Keratinocyte (primary cell): ENCODE data around the gene CACNG4. TPM values are rescaled to one million over a fixed set of nuclear protein-coding genes. Genes with fewer than 3 reads are reported as not detected.

Experiments
- DNase-seq: peaks from one replicate; pipeline ENCODE4 v3.0.0-alpha.2; 2011; ENCODE audit warnings: low read depth, missing footprints, low spot score
- FAIRE-seq: peaks from 2 replicates; lab custom pipeline; 2011; peaks lifted over from hg19 to GRCh38; lab: Jason Lieb, UNC
- H2AFZ ChIP-seq: 2 replicates; pipeline ENCODE4 v1.6.0; 2012; ENCODE audit warnings: low read length, control low read depth, inconsistent platforms; ENCODE audit not compliant: control insufficient read depth
- H3K27ac ChIP-seq: 2 replicates; pipeline ENCODE4 v1.5.1; 2011; ENCODE audit warnings: low read length; ENCODE audit not compliant: control insufficient read depth, insufficient read depth
- H3K27me3 ChIP-seq: 3 replicates; pipeline ENCODE4 v1.6.0; 2011; ENCODE audit warnings: low read length; ENCODE audit not compliant: control insufficient read depth, insufficient read depth; ENCODE audit errors: extremely low read depth
- H3K36me3 ChIP-seq, 2 experiments: 2 replicates in 1 of 2; 3 replicates in 1 of 2; pipeline ENCODE4 v1.5.1; 2011; ENCODE audit warnings: low read length in 2 of 2, mild to moderate bottlenecking in 1 of 2; ENCODE audit not compliant: control insufficient read depth in 2 of 2, insufficient read depth in 2 of 2; ENCODE audit errors: extremely low read depth in 1 of 2
- H3K4me1 ChIP-seq: 3 replicates; pipeline ENCODE4 v1.5.1; 2011; ENCODE audit warnings: low read length; ENCODE audit not compliant: control insufficient read depth, insufficient read depth; ENCODE audit errors: extremely low read depth
- H3K4me2 ChIP-seq: 3 replicates; pipeline ENCODE4 v1.6.0; 2011; ENCODE audit warnings: low read depth, low read length; ENCODE audit not compliant: control insufficient read depth, insufficient read depth; ENCODE audit errors: extremely low read depth
- H3K4me3 ChIP-seq, 3 experiments: fragments of 200-600 bp in 1 of 3; sonication (generic) in 1 of 3; 2 replicates in 2 of 3; 3 replicates in 1 of 3; pipeline ENCODE4 v1.5.1; 2011 to 2016; ENCODE audit warnings: low read length in 3 of 3, mild to moderate bottlenecking in 3 of 3, control low read depth in 2 of 3, inconsistent platforms in 1 of 3, low read depth in 1 of 3, mixed read lengths in 1 of 3, mixed run types in 1 of 3, moderate library complexity in 1 of 3; ENCODE audit not compliant: control insufficient read depth in 2 of 3, insufficient read depth in 2 of 3; ENCODE audit errors: extremely low read depth in 1 of 3
- H3K79me2 ChIP-seq: 2 replicates; pipeline ENCODE4 v1.6.0; 2012; ENCODE audit warnings: low read length; ENCODE audit not compliant: control insufficient read depth, insufficient read depth
- H3K9ac ChIP-seq: 3 replicates; pipeline ENCODE4 v1.6.0; 2011; ENCODE audit warnings: low read length; ENCODE audit not compliant: control insufficient read depth, insufficient read depth; ENCODE audit errors: extremely low read depth
- H3K9me1 ChIP-seq: 3 replicates; pipeline ENCODE4 v1.6.0; 2011; ENCODE audit warnings: low read length; ENCODE audit not compliant: control insufficient read depth, insufficient read depth; ENCODE audit errors: extremely low read depth
- H3K9me3 ChIP-seq: 2 replicates; pipeline ENCODE4 v1.5.1; 2012; ENCODE audit warnings: low read depth, low read length; ENCODE audit not compliant: control insufficient read depth
- H4K20me1 ChIP-seq: 3 replicates; pipeline ENCODE4 v1.6.0; 2011; ENCODE audit warnings: low read length; ENCODE audit not compliant: control insufficient read depth, insufficient read depth; ENCODE audit errors: extremely low read depth
- CTCF ChIP-seq, 3 experiments: IDR thresholded peaks in 1 of 3; conservative IDR thresholded peaks in 1 of 3; optimal IDR thresholded peaks in 1 of 3; 2 replicates in 2 of 3; 3 replicates in 1 of 3; pipeline versions ENCODE3 to v1.5.1; 2011; ENCODE audit warnings: low read length in 3 of 3, mild to moderate bottlenecking in 3 of 3, moderate library complexity in 2 of 3, control low read depth in 1 of 3, inconsistent platforms in 1 of 3; ENCODE audit not compliant: insufficient read depth in 2 of 3; ENCODE audit errors: extremely low read depth in 1 of 3
- EZH2 ChIP-seq: IDR thresholded peaks from one replicate; pipeline ENCODE4 v1.6.1; 2012; ENCODE audit warnings: inconsistent platforms, mild to moderate bottlenecking, low read length, moderate library complexity
- dilution Hi-C: fragments of 300-500 bp; cut with MboI; formaldehyde crosslinking; loops from one replicate; pipeline ENCODE4 v1.7.0; 2020; ENCODE audit warnings: low sequenced_read_pairs; ENCODE audit not compliant: extremely low pct_ligation_motif_present
- polyA plus RNA-seq, 5 experiments: library from polyadenylated mRNA; depleted of rRNA in 3 of 5; stranded (reverse) in 3 of 5; stranded (forward) in 1 of 5; unstranded in 1 of 5; fragments of >200 nt; gene quantifications; 1 replicate in 1 of 5; 2 replicates in 3 of 5; 3 replicates in 1 of 5; pipeline versions ENCODE4 v1.2.1 to v1.2.3, GENCODE V29; 2011 to 2012; ENCODE audit warnings: missing spikeins in 2 of 5, low read depth in 1 of 5, low replicate concordance in 1 of 5

Gene CACNG4
- polyA plus RNA-seq, 1 donor (not counting 4 experiments of a cell fraction or from before 2014, with no cell fraction given) = not detected

DNA sequence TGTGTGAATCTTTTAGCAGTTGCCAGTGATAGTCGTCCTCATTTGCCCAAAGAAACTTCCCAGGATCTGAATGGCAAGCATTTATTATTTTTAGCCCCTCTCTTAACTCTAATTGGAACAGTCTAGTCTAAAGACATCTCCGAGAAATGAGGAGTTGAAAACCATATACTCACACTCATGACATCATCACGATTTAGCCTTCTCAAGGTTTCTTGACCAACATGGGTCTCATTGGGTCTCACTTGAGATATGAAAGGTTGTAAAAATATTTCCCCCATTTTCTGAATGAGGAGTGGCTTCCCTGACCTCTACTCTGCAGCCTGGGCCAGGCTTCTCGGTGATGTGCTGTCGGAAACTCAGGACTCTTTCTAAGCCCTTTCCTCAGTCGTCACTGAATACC lies 42.8 kb downstream of the CACNG4 start:
- dilution Hi-C loops = no loop called here
- H3K27me3 ChIP-seq = peaks cover 5% of the 10 kb centered on the region
- no peak for FAIRE-seq

DNA sequence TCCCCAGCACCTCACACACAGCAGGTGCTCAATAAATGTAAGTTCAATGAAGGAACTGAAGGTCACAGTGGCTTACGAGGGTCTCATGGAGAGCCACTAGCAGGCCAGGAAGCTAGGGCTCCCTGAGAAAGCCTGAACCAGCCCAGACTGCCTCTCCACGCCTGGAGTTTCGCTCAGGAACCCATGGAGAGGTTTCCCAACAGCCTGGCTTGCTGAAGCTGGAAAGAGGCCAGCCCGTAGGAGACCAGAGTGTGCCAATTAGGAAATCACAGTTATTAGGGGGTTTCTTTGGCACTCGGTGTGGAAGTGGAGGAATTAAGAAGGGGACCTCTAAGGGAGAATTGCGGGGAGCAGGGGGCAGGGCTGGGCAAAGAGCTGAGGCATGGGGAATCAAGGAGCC lies 43.6 kb downstream of the CACNG4 start:
- Histone ChIP-seq H4K20me1 (no peaks in the 10 kb centered on the region), H3K4me2 (no peak overlapping the region), H3K4me1 (no peaks in the 10 kb centered on the region), H3K4me3 (no peak overlapping the region), H3K9ac (no peak overlapping the region), H3K27me3 (peaks cover 5% of the 10 kb centered on the region), H2AFZ (no peak overlapping the region), H3K9me1 (no peaks in the 10 kb centered on the region), H3K79me2 (no peaks in the 10 kb centered on the region), H3K9me3 (no peaks in the 10 kb centered on the region), H3K36me3 (no peaks in the 10 kb centered on the region), H3K27ac (no peak overlapping the region)
- dilution Hi-C loops = no loop called here
- FAIRE-seq (no peak), DNase-seq (no peak)
- TF ChIP-seq EZH2 (no peak), CTCF (optimal IDR thresholded peaks at IDR 0.05 in 1 of 3, IDR thresholded peaks at IDR 0.05 in 1 of 3, conservative IDR thresholded peaks at IDR 0.05 in 1 of 3; ENCODE audit: extremely low read depth in 1 of 3, insufficient read depth in 2 of 3, low read length in 3 of 3) (no peak)

More for the DNA sequence above, 42.8 kb downstream of the CACNG4 start:
- Histone ChIP-seq H3K27ac (no peak overlapping the region), H3K4me2 (no peak overlapping the region), H3K36me3 (no peaks in the 10 kb centered on the region), H3K9me1 (no peaks in the 10 kb centered on the region), H3K79me2 (no peaks in the 10 kb centered on the region), H3K4me1 (no peaks in the 10 kb centered on the region), H3K9ac (no peak overlapping the region), H4K20me1 (no peaks in the 10 kb centered on the region), H3K9me3 (no peaks in the 10 kb centered on the region), H2AFZ (no peak overlapping the region), H3K4me3 (no peak overlapping the region)
- TF ChIP-seq EZH2 (no peak), CTCF (optimal IDR thresholded peaks at IDR 0.05 in 1 of 3, IDR thresholded peaks at IDR 0.05 in 1 of 3, conservative IDR thresholded peaks at IDR 0.05 in 1 of 3; ENCODE audit: extremely low read depth in 1 of 3, insufficient read depth in 2 of 3, low read length in 3 of 3) (no peak)
- DNase-seq = no peak
